Keratinocyte (primary cell): ENCODE data around the gene FST. TPM values are rescaled to one million over a fixed set of nuclear protein-coding genes. Genes with fewer than 3 reads are reported as not detected.

Experiments
- DNase-seq: peaks from one replicate; pipeline ENCODE4 v3.0.0-alpha.2; 2011; ENCODE audit warnings: low read depth, missing footprints, low spot score
- FAIRE-seq: peaks from 2 replicates; lab custom pipeline; 2011; peaks lifted over from hg19 to GRCh38; lab: Jason Lieb, UNC
- H2AFZ ChIP-seq: 2 replicates; pipeline ENCODE4 v1.6.0; 2012; ENCODE audit warnings: low read length, control low read depth, inconsistent platforms; ENCODE audit not compliant: control insufficient read depth
- H3K27ac ChIP-seq: 2 replicates; pipeline ENCODE4 v1.5.1; 2011; ENCODE audit warnings: low read length; ENCODE audit not compliant: control insufficient read depth, insufficient read depth
- H3K27me3 ChIP-seq: 3 replicates; pipeline ENCODE4 v1.6.0; 2011; ENCODE audit warnings: low read length; ENCODE audit not compliant: control insufficient read depth, insufficient read depth; ENCODE audit errors: extremely low read depth
- H3K36me3 ChIP-seq, 2 experiments: 2 replicates in 1 of 2; 3 replicates in 1 of 2; pipeline ENCODE4 v1.5.1; 2011; ENCODE audit warnings: low read length in 2 of 2, mild to moderate bottlenecking in 1 of 2; ENCODE audit not compliant: control insufficient read depth in 2 of 2, insufficient read depth in 2 of 2; ENCODE audit errors: extremely low read depth in 1 of 2
- H3K4me1 ChIP-seq: 3 replicates; pipeline ENCODE4 v1.5.1; 2011; ENCODE audit warnings: low read length; ENCODE audit not compliant: control insufficient read depth, insufficient read depth; ENCODE audit errors: extremely low read depth
- H3K4me2 ChIP-seq: 3 replicates; pipeline ENCODE4 v1.6.0; 2011; ENCODE audit warnings: low read depth, low read length; ENCODE audit not compliant: control insufficient read depth, insufficient read depth; ENCODE audit errors: extremely low read depth
- H3K4me3 ChIP-seq, 3 experiments: fragments of 200-600 bp in 1 of 3; sonication (generic) in 1 of 3; 2 replicates in 2 of 3; 3 replicates in 1 of 3; pipeline ENCODE4 v1.5.1; 2011 to 2016; ENCODE audit warnings: low read length in 3 of 3, mild to moderate bottlenecking in 3 of 3, control low read depth in 2 of 3, inconsistent platforms in 1 of 3, low read depth in 1 of 3, mixed read lengths in 1 of 3, mixed run types in 1 of 3, moderate library complexity in 1 of 3; ENCODE audit not compliant: control insufficient read depth in 2 of 3, insufficient read depth in 2 of 3; ENCODE audit errors: extremely low read depth in 1 of 3
- H3K79me2 ChIP-seq: 2 replicates; pipeline ENCODE4 v1.6.0; 2012; ENCODE audit warnings: low read length; ENCODE audit not compliant: control insufficient read depth, insufficient read depth
- H3K9ac ChIP-seq: 3 replicates; pipeline ENCODE4 v1.6.0; 2011; ENCODE audit warnings: low read length; ENCODE audit not compliant: control insufficient read depth, insufficient read depth; ENCODE audit errors: extremely low read depth
- H3K9me1 ChIP-seq: 3 replicates; pipeline ENCODE4 v1.6.0; 2011; ENCODE audit warnings: low read length; ENCODE audit not compliant: control insufficient read depth, insufficient read depth; ENCODE audit errors: extremely low read depth
- H3K9me3 ChIP-seq: 2 replicates; pipeline ENCODE4 v1.5.1; 2012; ENCODE audit warnings: low read depth, low read length; ENCODE audit not compliant: control insufficient read depth
- H4K20me1 ChIP-seq: 3 replicates; pipeline ENCODE4 v1.6.0; 2011; ENCODE audit warnings: low read length; ENCODE audit not compliant: control insufficient read depth, insufficient read depth; ENCODE audit errors: extremely low read depth
- EZH2 ChIP-seq: IDR thresholded peaks from one replicate; pipeline ENCODE4 v1.6.1; 2012; ENCODE audit warnings: inconsistent platforms, mild to moderate bottlenecking, low read length, moderate library complexity
- dilution Hi-C: fragments of 300-500 bp; cut with MboI; formaldehyde crosslinking; loops from one replicate; pipeline ENCODE4 v1.7.0; 2020; ENCODE audit warnings: low sequenced_read_pairs; ENCODE audit not compliant: extremely low pct_ligation_motif_present
- polyA plus RNA-seq, 5 experiments: library from polyadenylated mRNA; depleted of rRNA in 3 of 5; stranded (reverse) in 3 of 5; stranded (forward) in 1 of 5; unstranded in 1 of 5; fragments of >200 nt; gene quantifications; 1 replicate in 1 of 5; 2 replicates in 3 of 5; 3 replicates in 1 of 5; pipeline versions ENCODE4 v1.2.1 to v1.2.3, GENCODE V29; 2011 to 2012; ENCODE audit warnings: missing spikeins in 2 of 5, low read depth in 1 of 5, low replicate concordance in 1 of 5
- TF ChIP-seq, protein P1 (sequence below), 3 experiments: IDR thresholded peaks in 1 of 3; conservative IDR thresholded peaks in 1 of 3; optimal IDR thresholded peaks in 1 of 3; 2 replicates in 2 of 3; 3 replicates in 1 of 3; pipeline versions ENCODE3 to v1.5.1; 2011; ENCODE audit warnings: low read length in 3 of 3, mild to moderate bottlenecking in 3 of 3, moderate library complexity in 2 of 3, control low read depth in 1 of 3, inconsistent platforms in 1 of 3; ENCODE audit not compliant: insufficient read depth in 2 of 3; ENCODE audit errors: extremely low read depth in 1 of 3

FST gene
- polyA plus RNA-seq, 1 donor (not counting 4 experiments of a cell fraction or from before 2014, with no cell fraction given): 276 TPM

DNA sequence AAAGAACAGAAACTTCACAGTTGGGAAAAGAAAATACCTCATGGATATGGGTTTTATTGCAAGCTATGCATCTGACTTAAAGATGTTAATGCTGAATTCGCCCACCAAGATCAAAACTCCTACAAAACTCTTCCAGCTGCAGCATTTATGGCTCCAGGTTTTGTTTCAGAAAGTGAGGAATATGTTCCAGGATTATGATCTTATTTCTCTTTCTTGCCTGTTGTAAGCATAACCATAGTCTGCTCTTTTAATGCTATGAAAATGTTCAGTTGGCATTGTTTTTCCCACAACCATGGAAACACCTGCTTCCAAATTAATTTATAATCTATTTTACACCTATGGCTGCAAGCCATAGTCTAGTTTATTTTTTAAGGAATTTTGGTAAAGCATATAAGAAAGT lies 34.9 kb upstream of the FST start:
- no peaks in the 10 kb centered on the region for H3K36me3 ChIP-seq
- no peak for TF ChIP-seq EZH2
- TF ChIP-seq, protein P1, sequence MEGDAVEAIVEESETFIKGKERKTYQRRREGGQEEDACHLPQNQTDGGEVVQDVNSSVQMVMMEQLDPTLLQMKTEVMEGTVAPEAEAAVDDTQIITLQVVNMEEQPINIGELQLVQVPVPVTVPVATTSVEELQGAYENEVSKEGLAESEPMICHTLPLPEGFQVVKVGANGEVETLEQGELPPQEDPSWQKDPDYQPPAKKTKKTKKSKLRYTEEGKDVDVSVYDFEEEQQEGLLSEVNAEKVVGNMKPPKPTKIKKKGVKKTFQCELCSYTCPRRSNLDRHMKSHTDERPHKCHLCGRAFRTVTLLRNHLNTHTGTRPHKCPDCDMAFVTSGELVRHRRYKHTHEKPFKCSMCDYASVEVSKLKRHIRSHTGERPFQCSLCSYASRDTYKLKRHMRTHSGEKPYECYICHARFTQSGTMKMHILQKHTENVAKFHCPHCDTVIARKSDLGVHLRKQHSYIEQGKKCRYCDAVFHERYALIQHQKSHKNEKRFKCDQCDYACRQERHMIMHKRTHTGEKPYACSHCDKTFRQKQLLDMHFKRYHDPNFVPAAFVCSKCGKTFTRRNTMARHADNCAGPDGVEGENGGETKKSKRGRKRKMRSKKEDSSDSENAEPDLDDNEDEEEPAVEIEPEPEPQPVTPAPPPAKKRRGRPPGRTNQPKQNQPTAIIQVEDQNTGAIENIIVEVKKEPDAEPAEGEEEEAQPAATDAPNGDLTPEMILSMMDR (optimal IDR thresholded peaks at IDR 0.05 in 1 of 3, IDR thresholded peaks at IDR 0.05 in 1 of 3, conservative IDR thresholded peaks at IDR 0.05 in 1 of 3; ENCODE audit: extremely low read depth in 1 of 3, insufficient read depth in 2 of 3, low read length in 3 of 3): no peak
- no peak overlapping the region for H3K27ac ChIP-seq
- no peak overlapping the region for H3K4me2 ChIP-seq
- no peaks in the 10 kb centered on the region for H3K9me3 ChIP-seq
- H3K27me3 ChIP-seq: no peaks in the 10 kb centered on the region
- no peaks in the 10 kb centered on the region for H3K9me1 ChIP-seq
- no peaks in the 10 kb centered on the region for H3K79me2 ChIP-seq
- H3K9ac ChIP-seq: no peak overlapping the region
- no peak overlapping the region for H3K4me3 ChIP-seq
- no peaks in the 10 kb centered on the region for H3K4me1 ChIP-seq
- H4K20me1 ChIP-seq: no peaks in the 10 kb centered on the region
- DNase-seq (no peak), FAIRE-seq (no peak)
- dilution Hi-C loops: no loop called here
- H2AFZ ChIP-seq: no peak overlapping the region

DNA sequence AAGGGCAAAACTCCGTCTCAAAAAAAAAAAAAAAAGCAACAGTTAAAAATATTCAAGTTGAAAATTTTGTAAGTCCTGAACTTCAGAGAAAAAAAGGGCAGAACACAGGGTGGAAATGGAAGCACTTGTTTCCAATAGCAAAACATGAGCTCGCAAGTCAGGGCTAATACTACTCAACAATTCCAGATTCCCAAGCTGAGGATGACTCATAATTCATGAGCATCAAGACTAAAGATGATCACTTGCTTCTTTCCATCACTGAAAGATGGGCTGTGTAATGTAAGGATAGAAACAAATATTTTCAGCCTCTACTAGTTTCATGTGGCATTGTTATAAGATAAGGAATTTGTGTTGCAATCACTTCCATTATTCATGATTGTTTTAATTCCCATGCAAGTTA lies 33.5 kb upstream of the FST start:
- Histone ChIP-seq H2AFZ (no peak overlapping the region), H3K9me1 (no peaks in the 10 kb centered on the region), H3K27me3 (no peaks in the 10 kb centered on the region), H3K36me3 (no peaks in the 10 kb centered on the region), H3K27ac (no peak overlapping the region), H3K4me3 (no peak overlapping the region), H3K4me1 (no peaks in the 10 kb centered on the region), H3K4me2 (no peak overlapping the region), H4K20me1 (no peaks in the 10 kb centered on the region), H3K79me2 (no peaks in the 10 kb centered on the region), H3K9me3 (no peaks in the 10 kb centered on the region), H3K9ac (no peak overlapping the region)
- dilution Hi-C loops: no loop called here
- peak; percentile 59 for FAIRE-seq
- DNase-seq: no peak
- TF ChIP-seq, protein P1 (optimal IDR thresholded peaks at IDR 0.05 in 1 of 3, IDR thresholded peaks at IDR 0.05 in 1 of 3, conservative IDR thresholded peaks at IDR 0.05 in 1 of 3; ENCODE audit: extremely low read depth in 1 of 3, insufficient read depth in 2 of 3, low read length in 3 of 3): no peak
- no peak for TF ChIP-seq EZH2
